ENCODE data around the gene SLC15A3.

DNA sequence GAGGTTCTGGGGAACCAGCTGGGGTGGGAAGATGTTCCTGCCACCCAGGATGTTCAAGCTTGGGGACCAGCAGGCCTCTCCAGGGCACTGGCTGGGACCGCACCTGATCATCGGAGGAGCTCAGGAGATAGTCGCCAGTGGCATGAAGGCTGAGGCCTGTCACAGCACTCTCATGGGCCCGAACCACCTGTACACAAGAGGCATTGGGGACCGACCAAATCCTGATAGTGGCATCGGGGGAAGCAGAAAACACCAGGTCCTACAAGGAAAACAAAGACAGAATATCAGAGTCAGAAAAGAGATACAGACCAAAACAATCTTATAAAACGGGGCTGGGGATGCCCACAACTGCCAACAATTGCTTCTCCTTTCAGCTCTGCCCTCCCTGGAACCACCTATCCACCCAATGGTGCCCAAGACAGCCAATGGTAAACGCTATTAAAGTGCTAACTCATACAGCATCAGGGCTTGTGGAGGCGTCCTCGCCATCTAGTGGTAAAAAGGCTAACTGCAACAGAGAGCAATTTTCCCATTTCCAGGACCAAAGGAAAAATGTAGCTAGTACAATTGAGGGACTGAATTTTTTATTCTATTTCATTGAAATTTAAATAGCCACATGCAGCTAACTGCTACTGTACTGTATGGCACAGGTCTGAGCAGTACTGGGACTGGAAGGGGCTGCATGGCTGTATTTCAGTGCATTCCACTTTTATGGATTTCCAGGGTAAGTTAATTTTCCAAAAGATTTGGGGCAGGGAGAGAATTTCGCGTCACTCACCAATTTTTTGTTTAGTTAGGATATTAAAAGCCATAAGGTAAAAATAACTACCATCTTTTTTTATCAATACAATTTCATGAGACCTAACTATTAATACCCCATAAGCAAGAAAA, 52.7 kb downstream of the SLC15A3 start:
- TF ChIP-seq, protein P1, sequence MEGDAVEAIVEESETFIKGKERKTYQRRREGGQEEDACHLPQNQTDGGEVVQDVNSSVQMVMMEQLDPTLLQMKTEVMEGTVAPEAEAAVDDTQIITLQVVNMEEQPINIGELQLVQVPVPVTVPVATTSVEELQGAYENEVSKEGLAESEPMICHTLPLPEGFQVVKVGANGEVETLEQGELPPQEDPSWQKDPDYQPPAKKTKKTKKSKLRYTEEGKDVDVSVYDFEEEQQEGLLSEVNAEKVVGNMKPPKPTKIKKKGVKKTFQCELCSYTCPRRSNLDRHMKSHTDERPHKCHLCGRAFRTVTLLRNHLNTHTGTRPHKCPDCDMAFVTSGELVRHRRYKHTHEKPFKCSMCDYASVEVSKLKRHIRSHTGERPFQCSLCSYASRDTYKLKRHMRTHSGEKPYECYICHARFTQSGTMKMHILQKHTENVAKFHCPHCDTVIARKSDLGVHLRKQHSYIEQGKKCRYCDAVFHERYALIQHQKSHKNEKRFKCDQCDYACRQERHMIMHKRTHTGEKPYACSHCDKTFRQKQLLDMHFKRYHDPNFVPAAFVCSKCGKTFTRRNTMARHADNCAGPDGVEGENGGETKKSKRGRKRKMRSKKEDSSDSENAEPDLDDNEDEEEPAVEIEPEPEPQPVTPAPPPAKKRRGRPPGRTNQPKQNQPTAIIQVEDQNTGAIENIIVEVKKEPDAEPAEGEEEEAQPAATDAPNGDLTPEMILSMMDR (conservative IDR thresholded peaks at IDR 0.05 in 1 of 2, IDR thresholded peaks at IDR 0.05 in 1 of 2; ENCODE audit: low read depth in 1 of 2, low read length in 2 of 2) = peak; percentile 97 to 99
- TF ChIP-seq EZH2 (IDR thresholded peaks at IDR 0.05; ENCODE audit: low read length, missing control alignments) = no peak
